ENCODE measurements around the gene AIFM2. TPM values are rescaled to one million over a fixed set of nuclear protein-coding genes. Genes with fewer than 3 reads are reported as not detected.

AIFM2 gene
- polyA plus RNA-seq, 3 donors, result 0.28 to 2.1 (median 0.41) TPM

DNA sequence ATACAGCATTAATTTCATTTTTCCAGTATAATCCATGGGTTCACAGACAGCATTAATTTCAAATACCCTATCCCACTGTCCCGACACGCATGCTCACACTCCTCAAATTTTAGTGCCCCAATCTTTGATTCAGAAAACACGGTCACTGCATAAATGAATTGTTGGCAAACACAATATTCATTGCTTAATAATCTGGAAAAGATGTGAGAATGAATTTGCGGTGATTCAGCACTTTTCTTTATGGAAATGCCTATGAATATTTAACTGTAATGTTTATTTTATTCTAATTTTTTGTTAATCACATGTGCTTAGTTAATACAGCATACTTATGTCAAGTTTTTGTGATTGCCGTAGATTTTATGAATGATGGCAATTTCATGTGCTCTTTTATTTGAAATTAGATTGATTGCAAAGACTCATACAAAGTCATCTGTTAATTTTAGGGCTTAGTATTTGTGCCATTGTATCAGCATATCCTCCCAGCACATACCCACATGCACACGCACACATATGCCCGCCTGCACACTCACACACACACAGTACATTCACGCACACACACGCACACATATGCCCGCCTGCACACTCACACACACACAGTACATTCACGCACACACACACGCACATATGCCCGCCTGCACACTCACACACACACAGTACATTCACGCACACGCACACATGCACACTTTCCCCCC is 44.9 kb downstream of the AIFM2 start:
- Histone ChIP-seq H3K9me3 (replicated peaks in 1 of 2; ENCODE audit: control insufficient read depth in 1 of 2, insufficient read depth in 1 of 2, low read length in 2 of 2) (no peaks in the 10 kb centered on the region), H3K27ac (ENCODE audit: low read depth in 1 of 2, low read length in 2 of 2) (no peak overlapping the region), H3K79me2 (ENCODE audit: insufficient read depth, low read length) (no peaks in the 10 kb centered on the region), H3K4me1 (ENCODE audit: control insufficient read depth in 1 of 2, insufficient read depth in 2 of 2, low read length in 2 of 2) (no peaks in the 10 kb centered on the region), H3K4me2 (replicated peaks; ENCODE audit: extremely low read depth, low read length, poor library complexity, severe bottlenecking) (no peak overlapping the region), H3K9ac (ENCODE audit: insufficient read depth, low read length, poor library complexity, severe bottlenecking) (no peak overlapping the region), H3K27me3 (ENCODE audit: control insufficient read depth in 2 of 2, insufficient read depth in 2 of 2, low read length in 2 of 2) (no peaks in the 10 kb centered on the region), H3K36me3 (replicated peaks in 1 of 2; ENCODE audit: control insufficient read depth in 1 of 2, insufficient read depth in 2 of 2, low read length in 2 of 2) (no peaks in the 10 kb centered on the region), H3K4me3 (replicated peaks in 1 of 3; ENCODE audit: low read depth in 2 of 3, low read length in 3 of 3) (no peak overlapping the region), H4K20me1 (ENCODE audit: insufficient read depth, low read length) (no peaks in the 10 kb centered on the region), H2AFZ (ENCODE audit: insufficient read depth, low read depth, low read length, poor library complexity, severe bottlenecking) (no peak overlapping the region)
- Mint-ChIP-seq H3K9me3 (no peaks in the 10 kb centered on the region), H3K27ac (peak overlapping the region in 2 of 7 donors; percentile 16 to 38), H3K36me3 (peaks cover 3 to 4% of the 10 kb centered on the region in 2 donors), H3K27me3 (ENCODE audit: low read depth in 3 of 3) (peaks cover 0 to 3% (median 0%) of the 10 kb centered on the region in 3 donors), H3K4me1 (peaks cover 13% of the 10 kb centered on the region), H3K4me3 (no peak overlapping the region)
- TF ChIP-seq CTCF (IDR thresholded peaks at IDR 0.05), result no peak
- intact Hi-C loops (cut with micrococcal nuclease), result no loop called here
- no peak for DNase-seq
- 70% methylated on average over 4 of the region's 15 CpGs for WGBS (ENCODE audit: insufficient coverage)

DNA sequence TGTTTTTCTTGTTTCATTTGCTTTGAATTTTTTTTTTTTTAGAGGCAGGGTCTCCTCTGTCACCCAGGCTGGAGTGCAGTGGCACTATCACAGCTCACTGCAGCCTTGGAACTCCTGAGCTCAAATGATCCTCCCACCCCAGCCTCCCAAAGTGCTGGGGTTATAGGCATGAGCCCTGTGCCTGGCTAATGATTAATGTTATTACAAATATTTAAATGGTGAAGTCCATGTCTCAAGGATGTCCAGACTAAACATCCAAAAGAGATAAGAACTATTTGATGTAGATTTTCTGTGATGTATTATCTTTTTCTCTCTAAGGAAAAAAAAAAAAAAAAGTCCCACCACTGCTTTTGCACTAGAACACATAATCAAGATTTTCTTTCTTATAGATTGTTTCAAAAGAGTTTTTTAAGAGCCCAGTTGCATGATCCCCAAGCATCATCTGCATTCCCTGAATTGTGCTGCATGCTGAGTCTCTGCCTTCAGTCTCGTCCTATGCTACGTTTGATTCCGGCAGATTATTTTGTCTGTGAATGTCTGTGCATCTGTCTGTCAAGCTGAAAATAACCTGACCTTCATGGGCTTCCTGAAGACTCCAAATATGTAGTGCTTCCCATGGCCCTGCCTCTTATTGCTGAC is 46.5 kb downstream of the AIFM2 start:
- Mint-ChIP-seq H3K27me3 (ENCODE audit: low read depth in 3 of 3) (peaks cover 0 to 3% (median 2%) of the 10 kb centered on the region in 3 donors), H3K4me1 (peaks cover 8% of the 10 kb centered on the region), H3K9me3 (no peaks in the 10 kb centered on the region), H3K27ac (no peak overlapping the region), H3K36me3 (peaks cover 0 to 4% of the 10 kb centered on the region in 2 donors), H3K4me3 (no peak overlapping the region)
- intact Hi-C loops (cut with micrococcal nuclease), result no loop called here
- no peaks in the 10 kb centered on the region for H3K4me1 ChIP-seq (ENCODE audit: control insufficient read depth in 1 of 2, insufficient read depth in 2 of 2, low read length in 2 of 2)
- no peak for DNase-seq
- H3K4me2 ChIP-seq (replicated peaks; ENCODE audit: extremely low read depth, low read length, poor library complexity, severe bottlenecking), result no peak overlapping the region
- WGBS (ENCODE audit: insufficient coverage), result 100% methylated on average over 3 of the region's 3 CpGs
- H3K9me3 ChIP-seq (replicated peaks in 1 of 2; ENCODE audit: control insufficient read depth in 1 of 2, insufficient read depth in 1 of 2, low read length in 2 of 2), result no peaks in the 10 kb centered on the region
- TF ChIP-seq CTCF (IDR thresholded peaks at IDR 0.05), result no peak
- no peak overlapping the region for H3K27ac ChIP-seq (ENCODE audit: low read depth in 1 of 2, low read length in 2 of 2)
- H3K4me3 ChIP-seq (replicated peaks in 1 of 3; ENCODE audit: low read depth in 2 of 3, low read length in 3 of 3), result no peak overlapping the region
- no peaks in the 10 kb centered on the region for H4K20me1 ChIP-seq (ENCODE audit: insufficient read depth, low read length)
- no peak overlapping the region for H2AFZ ChIP-seq (ENCODE audit: insufficient read depth, low read depth, low read length, poor library complexity, severe bottlenecking)
- no peaks in the 10 kb centered on the region for H3K79me2 ChIP-seq (ENCODE audit: insufficient read depth, low read length)
- H3K27me3 ChIP-seq (ENCODE audit: control insufficient read depth in 2 of 2, insufficient read depth in 2 of 2, low read length in 2 of 2), result no peaks in the 10 kb centered on the region
- H3K36me3 ChIP-seq (replicated peaks in 1 of 2; ENCODE audit: control insufficient read depth in 1 of 2, insufficient read depth in 2 of 2, low read length in 2 of 2), result no peaks in the 10 kb centered on the region
- no peak overlapping the region for H3K9ac ChIP-seq (ENCODE audit: insufficient read depth, low read length, poor library complexity, severe bottlenecking)
